Stomach (tissue), 9 donors: ENCODE results near the gene CRACR2A. TPM values are rescaled to one million over a fixed set of nuclear protein-coding genes. Genes with fewer than 3 reads are reported as not detected.

ENCODE experiments used
- DNase-seq, 2 donors: peaks; one replicate each; pipeline versions ENCODE4 v3.0.0 to v3.0.0-alpha.2; 2013 to 2019
- H3K27ac ChIP-seq, 5 donors: fragments of 200-600 bp in 4 of 5; sonication (generic) in 4 of 5; one replicate each; pipeline ENCODE4 v1.5.1; 2013 to 2019; ENCODE audit warnings: mild to moderate bottlenecking in 1 of 5, moderate library complexity in 1 of 5
- H3K27me3 ChIP-seq, 3 donors: fragments of 200-600 bp; sonication (generic); one replicate each; pipeline ENCODE4 v1.5.1; 2017 to 2019; ENCODE audit warnings: mixed run types in 1 of 3
- H3K36me3 ChIP-seq, 4 donors: fragments of 200-600 bp; sonication (generic); 1 replicate in 3 of 4; 2 replicates in 1 of 4; pipeline ENCODE4 v1.5.1; 2016 to 2019
- H3K4me1 ChIP-seq, 4 donors: fragments of 200-600 bp; sonication (generic); one replicate each; pipeline ENCODE4 v1.5.1; 2016 to 2019
- H3K4me3 ChIP-seq, 4 donors: fragments of 200-600 bp; sonication (generic) in 3 of 4; one replicate each; pipeline ENCODE4 v1.5.1; 2016 to 2019; ENCODE audit warnings: mild to moderate bottlenecking in 1 of 4
- H3K9me3 ChIP-seq, 4 donors: fragments of 200-600 bp; sonication (generic); one replicate each; pipeline ENCODE4 v1.5.1; 2016 to 2019
- EP300 ChIP-seq: sonication (generic); formaldehyde crosslinking; IDR thresholded peaks from one replicate; pipeline ENCODE4 v1.6.1; 2017; ENCODE audit warnings: antibody characterized with exemption
- POLR2A ChIP-seq, 4 donors: fragments of 450-650 bp; IDR thresholded peaks; one replicate each; pipeline ENCODE4 v1.6.1; 2016; ENCODE audit warnings: antibody characterized with exemption in 4 of 4, control low read depth in 2 of 4, mild to moderate bottlenecking in 1 of 4, moderate library complexity in 1 of 4
- POLR2AphosphoS5 ChIP-seq, 3 donors: sonication (generic); formaldehyde crosslinking; IDR thresholded peaks; one replicate each; pipeline ENCODE4 v1.6.1; 2016; ENCODE audit warnings: antibody characterized with exemption in 3 of 3
- WGBS, 5 donors: extraction: QIAGEN DNeasy Blood & Tissue Kit in 3 of 5; methylation state at CpG; one replicate each; pipeline versions ENCODE4 v1.1.5 to v1.1.7; 2013 to 2018; 5-methylcytosine and 5-hydroxymethylcytosine counted together
- intact Hi-C: fragments of 100-400 bp; cut with DNase I; formaldehyde crosslinking; loops from one replicate; pipeline ENCODE4 v1.15.1; 2023; ENCODE audit warnings: low total_unique reads
- polyA plus RNA-seq, 3 donors: library from polyadenylated mRNA; stranded (reverse); fragments of 200-250 nt; gene quantifications; one replicate each; pipeline ENCODE4 v1.2.3, GENCODE V29; 2013
- total RNA-seq, 5 donors: library from RNA; depleted of rRNA; stranded (reverse); fragments of >200 nt; gene quantifications; one replicate each; pipeline versions ENCODE4 v1.1.0 to v1.2.3, GENCODE V29; 2014 to 2016
- TF ChIP-seq, protein P1 (sequence below), 7 experiments: fragments of 450-650 bp in 4 of 7; fragments of 200-600 bp in 3 of 7; sonication (generic) in 3 of 7; IDR thresholded peaks; one replicate each; pipeline ENCODE4 v1.5.1; 2016 to 2019; ENCODE audit warnings: antibody characterized with exemption in 7 of 7, control low read depth in 2 of 7, mild to moderate bottlenecking in 1 of 7
- donor health status: healthy with polysubstance abuse.
- donor health status: Bipolar disorder and iron deficiency.
- donor health status: healthy.

The CRACR2A gene
- total and polyA plus RNA-seq, 8 donors: 0.15 to 66.6 (median 3.1) TPM

DNA sequence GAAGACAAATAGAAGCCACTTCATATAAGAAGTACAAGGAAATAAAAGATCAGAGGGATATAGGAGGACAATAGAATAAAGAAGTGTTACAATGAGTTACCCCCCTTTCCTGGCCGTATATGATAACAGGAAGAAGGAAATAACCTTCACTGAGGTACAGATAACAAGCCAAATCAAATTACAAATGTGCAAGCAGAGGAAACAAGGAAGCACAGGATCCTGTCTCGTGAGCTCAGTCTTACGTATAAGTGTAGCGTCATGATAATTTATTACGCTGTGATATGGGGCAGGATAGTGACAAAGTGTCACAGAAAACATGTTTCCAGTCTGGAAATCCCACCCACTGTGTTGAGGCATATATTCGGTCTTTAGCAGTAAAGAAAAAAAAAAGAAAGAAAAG is 26.5 kb downstream of the CRACR2A start:
- no peaks in the 10 kb centered on the region for H3K9me3 ChIP-seq
- TF ChIP-seq EP300 (no peak), POLR2A (IDR thresholded peaks at IDR 0.05) (no peak), POLR2AphosphoS5 (IDR thresholded peaks at IDR 0.05) (no peak)
- TF ChIP-seq, protein P1, sequence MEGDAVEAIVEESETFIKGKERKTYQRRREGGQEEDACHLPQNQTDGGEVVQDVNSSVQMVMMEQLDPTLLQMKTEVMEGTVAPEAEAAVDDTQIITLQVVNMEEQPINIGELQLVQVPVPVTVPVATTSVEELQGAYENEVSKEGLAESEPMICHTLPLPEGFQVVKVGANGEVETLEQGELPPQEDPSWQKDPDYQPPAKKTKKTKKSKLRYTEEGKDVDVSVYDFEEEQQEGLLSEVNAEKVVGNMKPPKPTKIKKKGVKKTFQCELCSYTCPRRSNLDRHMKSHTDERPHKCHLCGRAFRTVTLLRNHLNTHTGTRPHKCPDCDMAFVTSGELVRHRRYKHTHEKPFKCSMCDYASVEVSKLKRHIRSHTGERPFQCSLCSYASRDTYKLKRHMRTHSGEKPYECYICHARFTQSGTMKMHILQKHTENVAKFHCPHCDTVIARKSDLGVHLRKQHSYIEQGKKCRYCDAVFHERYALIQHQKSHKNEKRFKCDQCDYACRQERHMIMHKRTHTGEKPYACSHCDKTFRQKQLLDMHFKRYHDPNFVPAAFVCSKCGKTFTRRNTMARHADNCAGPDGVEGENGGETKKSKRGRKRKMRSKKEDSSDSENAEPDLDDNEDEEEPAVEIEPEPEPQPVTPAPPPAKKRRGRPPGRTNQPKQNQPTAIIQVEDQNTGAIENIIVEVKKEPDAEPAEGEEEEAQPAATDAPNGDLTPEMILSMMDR (IDR thresholded peaks at IDR 0.05): no peak
- H3K4me1 ChIP-seq: peaks cover 0 to 22% (median 9%) of the 10 kb centered on the region in 4 donors
- intact Hi-C loops: no loop called here
- peak overlapping the region in 1 of 5 donors; percentile 0 for H3K27ac ChIP-seq
- peak in 1 of 2 donors; percentile 54 for DNase-seq
- H3K27me3 ChIP-seq: no peaks in the 10 kb centered on the region
- H3K4me3 ChIP-seq: no peak overlapping the region
- 44 to 55% (median 49%) methylated on average over 6 of the region's 6 CpGs for WGBS, 5 donors
- peaks cover 0 to 5% (median 0%) of the 10 kb centered on the region in 4 donors for H3K36me3 ChIP-seq

DNA sequence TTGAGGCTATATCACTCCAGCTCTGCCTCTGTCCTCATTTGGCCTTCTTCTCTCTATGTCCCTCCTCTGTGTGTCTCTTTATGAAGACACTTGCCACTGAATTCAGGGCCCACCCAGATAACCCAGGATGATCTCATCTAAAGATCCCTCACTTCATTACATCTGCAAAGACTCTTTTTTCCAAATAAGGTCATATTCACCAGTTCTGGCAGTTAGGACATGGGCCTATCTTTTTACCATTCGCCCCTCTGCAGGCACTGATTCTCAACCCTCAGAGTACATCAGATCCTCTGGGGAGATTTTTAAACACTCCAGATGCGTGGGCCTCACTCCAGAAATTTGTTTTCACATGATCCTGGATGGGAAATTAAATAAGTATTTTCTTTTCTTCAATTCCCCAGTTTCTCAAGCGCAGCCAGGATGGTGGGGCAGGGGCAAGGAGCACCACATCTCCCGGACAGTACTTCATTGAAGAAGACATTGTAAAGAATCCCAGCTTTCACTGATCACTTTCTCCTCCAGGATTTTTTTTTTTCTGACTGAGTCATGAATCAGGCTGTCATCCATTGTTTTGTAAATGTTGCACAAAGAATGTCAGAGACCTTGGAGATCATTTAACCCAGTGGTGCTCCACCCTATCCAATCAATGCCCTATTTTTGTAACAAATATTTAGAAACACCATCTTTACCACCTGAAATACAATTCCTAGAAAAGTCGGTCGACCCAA is 27.4 kb downstream of the CRACR2A start:
- DNase-seq: no peak
- WGBS, 5 donors: 71 to 88% (median 82%) methylated on average over 6 of the region's 6 CpGs
- no peak for TF ChIP-seq EP300
- TF ChIP-seq, protein P1 (IDR thresholded peaks at IDR 0.05): no peak
- no peak for TF ChIP-seq POLR2AphosphoS5 (IDR thresholded peaks at IDR 0.05)
- no peak for TF ChIP-seq POLR2A (IDR thresholded peaks at IDR 0.05)
- Histone ChIP-seq H3K36me3 (no peaks in the 10 kb centered on the region), H3K9me3 (no peaks in the 10 kb centered on the region), H3K4me3 (no peak overlapping the region), H3K27me3 (no peaks in the 10 kb centered on the region), H3K27ac (peak overlapping the region in 1 of 5 donors; percentile 0), H3K4me1 (peaks cover 0 to 22% (median 9%) of the 10 kb centered on the region in 4 donors)
- intact Hi-C loops: no loop called here

DNA sequence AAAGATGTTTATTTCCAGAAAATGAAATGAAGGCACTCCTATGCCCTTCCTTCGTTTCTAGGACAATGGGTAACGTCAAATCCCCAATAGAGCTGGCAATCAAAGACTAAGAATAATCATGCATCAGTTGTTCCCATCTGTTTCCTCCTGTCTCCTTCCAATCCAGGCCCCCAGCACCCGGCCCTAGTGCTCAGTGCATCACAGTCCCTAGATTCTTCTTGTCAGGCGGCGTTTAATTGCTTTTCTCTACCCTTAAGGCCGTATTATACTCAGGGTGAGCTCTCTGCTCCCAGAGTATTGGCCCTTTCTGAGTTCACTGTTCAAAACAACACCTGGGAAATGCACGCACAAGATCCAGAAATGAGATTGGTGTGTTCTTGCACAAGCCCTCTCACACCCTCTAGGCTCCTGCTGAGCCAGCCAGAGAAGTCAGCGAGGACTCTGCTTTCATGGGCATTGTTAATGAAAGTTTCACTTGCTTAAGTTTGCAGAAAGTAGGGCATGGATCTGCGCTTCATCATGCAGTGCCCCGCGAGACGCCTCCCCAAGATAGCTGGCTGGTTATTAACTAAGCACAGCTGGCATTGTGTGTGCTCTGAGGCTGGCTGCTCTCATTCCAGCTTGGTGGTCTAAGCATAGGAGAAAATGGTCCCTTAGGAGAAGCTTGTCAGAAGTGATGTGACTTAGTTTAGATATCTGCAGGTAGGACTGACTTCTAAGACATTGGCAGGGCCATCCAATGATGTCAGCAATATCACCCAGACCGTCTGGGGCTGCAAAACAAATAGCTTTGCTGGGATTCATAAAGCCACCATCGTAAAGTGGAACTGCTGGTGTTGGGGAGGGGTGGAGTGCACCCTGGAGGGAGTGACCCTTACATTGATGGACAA is 28.7 kb downstream of the CRACR2A start:
- Histone ChIP-seq H3K27ac (peak overlapping the region in 1 of 5 donors; percentile 1), H3K4me1 (peaks cover 0 to 22% (median 9%) of the 10 kb centered on the region in 4 donors), H3K36me3 (no peaks in the 10 kb centered on the region), H3K4me3 (no peak overlapping the region), H3K27me3 (no peaks in the 10 kb centered on the region), H3K9me3 (no peaks in the 10 kb centered on the region)
- intact Hi-C loops: no loop called here
- TF ChIP-seq, protein P1 (IDR thresholded peaks at IDR 0.05): no peak
- TF ChIP-seq EP300 (no peak), POLR2A (IDR thresholded peaks at IDR 0.05) (no peak), POLR2AphosphoS5 (IDR thresholded peaks at IDR 0.05) (no peak)
- 77 to 83% (median 80%) methylated on average over 14 of the region's 14 CpGs for WGBS, 5 donors
- DNase-seq: peak in 1 of 2 donors; percentile 35

DNA sequence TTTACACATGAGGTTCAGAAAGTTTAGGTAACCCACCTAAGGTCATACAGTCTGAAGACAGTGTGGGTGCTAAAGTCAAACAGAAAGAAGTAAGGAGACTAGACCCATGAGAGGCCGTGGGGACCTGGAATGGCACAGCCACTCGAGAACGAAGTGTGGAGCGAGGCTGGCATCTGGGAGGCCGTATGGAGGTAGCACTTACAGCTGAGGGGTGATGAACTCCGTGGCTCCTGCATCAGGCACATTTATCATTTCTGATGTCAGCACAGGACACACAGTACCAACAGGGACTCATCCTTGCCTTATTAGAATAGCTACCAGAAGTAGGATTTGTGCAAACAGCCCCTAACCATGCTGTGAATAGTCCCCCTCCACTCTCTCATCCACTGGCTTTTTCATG is 30.5 kb downstream of the CRACR2A start:
- H3K9me3 ChIP-seq: no peaks in the 10 kb centered on the region
- intact Hi-C loops: no loop called here
- WGBS, 5 donors: 77 to 86% (median 83%) methylated on average over 6 of the region's 6 CpGs
- no peak for DNase-seq
- no peaks in the 10 kb centered on the region for H3K27me3 ChIP-seq
- H3K4me1 ChIP-seq: peaks cover 0 to 18% (median 5%) of the 10 kb centered on the region in 4 donors
- H3K4me3 ChIP-seq: no peak overlapping the region
- H3K36me3 ChIP-seq: no peaks in the 10 kb centered on the region
- no peak for TF ChIP-seq POLR2AphosphoS5 (IDR thresholded peaks at IDR 0.05)
- TF ChIP-seq, protein P1 (IDR thresholded peaks at IDR 0.05): no peak
- TF ChIP-seq POLR2A (IDR thresholded peaks at IDR 0.05): no peak
- no peak for TF ChIP-seq EP300
- H3K27ac ChIP-seq: no peak overlapping the region
